IPS-18c (cell line): ENCODE results near the gene LPP.

ENCODE experiments used
- H3K4me3 ChIP-seq: 2 replicates; pipeline ENCODE4 v1.7.0; 2013; ENCODE audit warnings: low read depth, mild to moderate bottlenecking, low read length, moderate library complexity; ENCODE audit not compliant: insufficient read depth
- H3K9me3 ChIP-seq: one replicate; pipeline ENCODE4 v1.6.1; 2013; ENCODE audit warnings: mild to moderate bottlenecking, low read length, moderate library complexity; ENCODE audit not compliant: control insufficient read depth, insufficient read depth

The LPP gene

DNA sequence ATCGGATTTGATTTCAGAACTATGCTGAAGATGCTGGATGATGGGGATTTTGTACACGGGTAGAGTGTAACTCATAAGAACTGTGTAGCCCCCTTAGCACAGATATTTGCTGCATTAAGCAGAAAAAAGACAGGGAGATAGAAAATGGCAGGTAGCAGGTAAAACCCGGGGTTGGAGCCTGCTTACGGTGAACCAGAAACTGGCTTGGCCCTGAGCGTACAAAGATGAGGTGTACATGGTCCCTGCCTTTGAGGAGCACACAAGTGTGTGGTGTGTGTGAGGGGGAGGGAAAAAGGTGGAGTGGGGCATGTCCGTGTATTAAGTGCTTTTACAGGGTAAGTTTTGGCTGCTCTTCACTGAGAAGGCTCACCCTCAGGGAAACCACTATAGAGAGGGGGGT, 3.5 kb downstream of the LPP start:
- H3K4me3 ChIP-seq = no peak overlapping the region
- H3K9me3 ChIP-seq = no peaks in the 10 kb centered on the region

DNA sequence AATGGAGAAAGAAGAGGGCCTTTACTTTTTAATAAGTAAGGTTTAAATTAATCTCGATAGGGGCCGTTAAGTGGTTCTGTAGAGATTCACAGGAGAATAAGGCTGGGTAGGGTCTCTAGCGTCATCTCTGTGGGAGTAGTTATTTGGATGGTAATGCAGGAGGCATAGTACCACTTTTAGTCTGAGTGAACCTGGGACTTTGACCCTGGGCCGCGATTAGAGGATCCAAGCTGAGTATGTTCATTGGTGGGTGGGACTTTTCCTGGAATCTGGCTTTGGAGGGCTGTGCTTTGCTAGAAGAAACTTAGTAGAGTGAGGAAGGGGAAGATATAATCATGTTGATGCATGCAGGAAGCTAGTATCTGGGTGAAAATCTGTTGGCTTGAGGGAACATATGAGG, 4.0 kb downstream of the LPP start:
- Histone ChIP-seq H3K9me3 (no peaks in the 10 kb centered on the region), H3K4me3 (no peak overlapping the region)

DNA sequence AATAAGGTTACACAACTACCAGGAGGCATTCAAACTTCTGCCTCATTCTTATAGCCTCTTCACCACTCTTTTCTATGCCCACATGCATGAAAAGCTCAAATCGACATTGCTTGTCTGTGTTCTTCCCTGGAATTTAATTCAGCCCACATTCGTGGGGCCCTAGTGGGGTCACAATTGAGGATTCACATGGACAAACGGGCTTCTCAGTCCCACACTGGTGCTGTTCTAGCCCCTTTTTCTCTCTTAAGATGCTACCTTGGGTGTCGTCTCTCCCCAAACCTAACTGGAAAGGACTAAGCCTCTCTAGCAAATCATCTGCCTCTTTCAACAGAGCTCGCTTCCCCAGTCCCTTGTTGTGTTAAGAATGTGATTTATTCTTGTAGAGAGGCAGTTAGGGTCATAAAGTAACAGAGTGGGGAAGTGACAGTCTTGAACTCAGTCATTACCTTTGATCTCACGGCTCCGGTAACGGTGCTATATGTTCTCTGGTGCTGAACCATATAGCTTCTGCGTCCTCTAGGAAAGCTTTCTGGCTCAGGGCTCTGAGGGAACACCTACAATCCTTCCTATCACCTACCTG, 4.9 kb downstream of the LPP start:
- no peak overlapping the region for H3K4me3 ChIP-seq
- H3K9me3 ChIP-seq = no peaks in the 10 kb centered on the region

DNA sequence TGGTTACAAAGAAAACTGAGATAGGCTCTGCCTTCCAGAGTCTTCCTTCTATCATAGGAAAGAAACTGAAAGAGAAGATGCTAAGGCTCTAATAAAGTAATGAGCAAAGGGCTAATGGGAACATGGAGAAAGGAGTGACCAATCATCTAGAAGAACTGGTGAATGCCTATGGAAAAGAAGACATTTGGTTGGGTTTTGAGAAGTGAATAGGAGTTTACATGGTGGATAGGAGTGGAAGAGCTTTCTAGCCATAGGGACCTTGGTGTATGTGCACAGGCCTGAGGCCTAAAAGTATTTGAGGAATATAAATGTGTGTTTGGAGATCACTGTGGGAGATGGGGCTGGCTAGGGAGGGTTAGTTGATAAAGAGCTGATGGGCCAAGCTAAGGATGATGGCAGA, 6.8 kb downstream of the LPP start:
- Histone ChIP-seq H3K9me3 (no peaks in the 10 kb centered on the region), H3K4me3 (no peak overlapping the region)

DNA sequence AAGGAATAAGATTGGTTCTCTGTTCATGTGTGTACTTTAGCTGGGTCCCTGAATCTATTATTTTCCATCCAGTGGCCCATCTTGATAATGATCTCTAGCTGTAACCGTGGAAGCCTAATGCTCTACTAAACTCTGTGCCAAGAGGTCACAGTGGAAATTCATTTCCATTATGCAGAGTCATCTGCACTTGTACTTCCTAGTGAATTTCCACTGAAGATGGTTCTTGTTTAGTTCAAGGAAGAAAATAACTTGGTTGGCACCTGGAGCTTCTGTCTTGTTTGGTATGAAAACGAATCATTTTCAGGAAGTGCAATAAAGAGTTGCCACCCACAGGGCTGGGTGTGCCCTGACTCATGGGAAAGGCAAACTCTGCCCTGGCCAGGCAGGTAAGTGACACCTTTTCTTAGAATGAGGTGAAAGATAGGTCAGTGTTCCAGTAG, 10.3 kb downstream of the LPP start:
- no peak overlapping the region for H3K4me3 ChIP-seq
- no peaks in the 10 kb centered on the region for H3K9me3 ChIP-seq

DNA sequence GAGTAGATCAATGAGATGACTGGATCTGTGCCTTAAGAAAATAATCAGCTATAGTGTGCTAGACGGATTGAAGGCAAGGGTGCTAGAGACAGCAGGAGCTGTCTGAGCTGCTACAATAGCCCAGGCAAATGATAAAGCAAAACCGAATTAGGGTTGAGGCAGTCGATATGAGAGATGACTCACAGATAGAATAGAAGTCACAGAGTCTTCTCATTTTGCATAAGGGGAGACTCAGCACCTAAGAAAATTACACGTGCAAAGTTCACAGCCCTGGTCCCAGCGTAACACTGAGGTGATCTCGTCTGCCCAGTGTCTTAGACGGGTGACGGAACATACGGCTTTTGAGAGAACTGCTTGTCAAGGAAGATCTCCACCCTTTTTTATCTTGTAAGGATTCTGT, 11.6 kb downstream of the LPP start:
- Histone ChIP-seq H3K4me3 (no peak overlapping the region), H3K9me3 (no peaks in the 10 kb centered on the region)

GRCh38 chr3:188166441-188166840, 12.5 kb downstream of the LPP start:
- H3K9me3 ChIP-seq = no peaks in the 10 kb centered on the region
- no peak overlapping the region for H3K4me3 ChIP-seq

DNA sequence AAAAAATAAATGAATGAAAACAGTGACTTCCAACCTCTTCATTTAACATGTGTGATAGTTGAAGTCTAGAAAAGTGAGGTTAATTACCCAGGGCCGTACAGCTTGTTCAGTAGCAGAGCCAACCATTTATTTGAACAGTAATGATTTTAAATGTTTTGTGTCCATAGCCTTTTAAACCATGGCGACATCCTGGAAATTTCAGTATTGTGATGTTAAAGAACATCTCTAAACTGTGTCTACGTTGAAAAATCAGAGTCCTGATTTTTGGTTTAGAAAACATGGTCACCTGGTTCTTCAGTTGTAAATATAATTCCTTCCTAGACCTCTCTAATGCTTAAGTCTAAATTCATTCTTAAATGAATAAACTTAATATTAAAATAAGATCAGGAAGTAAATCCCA, 14.2 kb downstream of the LPP start:
- Histone ChIP-seq H3K4me3 (no peak overlapping the region), H3K9me3 (no peaks in the 10 kb centered on the region)

- Histone ChIP-seq H3K9me3 (no peaks in the 10 kb centered on the region), H3K4me3 (no peak overlapping the region)
Observed at GRCh38 chr3:188168648-188169047, 14.7 kb downstream of the LPP start.

GRCh38 chr3:188169830-188170455, 16.0 kb downstream of the LPP start:
- Histone ChIP-seq H3K4me3 (no peak overlapping the region), H3K9me3 (no peaks in the 10 kb centered on the region)

DNA sequence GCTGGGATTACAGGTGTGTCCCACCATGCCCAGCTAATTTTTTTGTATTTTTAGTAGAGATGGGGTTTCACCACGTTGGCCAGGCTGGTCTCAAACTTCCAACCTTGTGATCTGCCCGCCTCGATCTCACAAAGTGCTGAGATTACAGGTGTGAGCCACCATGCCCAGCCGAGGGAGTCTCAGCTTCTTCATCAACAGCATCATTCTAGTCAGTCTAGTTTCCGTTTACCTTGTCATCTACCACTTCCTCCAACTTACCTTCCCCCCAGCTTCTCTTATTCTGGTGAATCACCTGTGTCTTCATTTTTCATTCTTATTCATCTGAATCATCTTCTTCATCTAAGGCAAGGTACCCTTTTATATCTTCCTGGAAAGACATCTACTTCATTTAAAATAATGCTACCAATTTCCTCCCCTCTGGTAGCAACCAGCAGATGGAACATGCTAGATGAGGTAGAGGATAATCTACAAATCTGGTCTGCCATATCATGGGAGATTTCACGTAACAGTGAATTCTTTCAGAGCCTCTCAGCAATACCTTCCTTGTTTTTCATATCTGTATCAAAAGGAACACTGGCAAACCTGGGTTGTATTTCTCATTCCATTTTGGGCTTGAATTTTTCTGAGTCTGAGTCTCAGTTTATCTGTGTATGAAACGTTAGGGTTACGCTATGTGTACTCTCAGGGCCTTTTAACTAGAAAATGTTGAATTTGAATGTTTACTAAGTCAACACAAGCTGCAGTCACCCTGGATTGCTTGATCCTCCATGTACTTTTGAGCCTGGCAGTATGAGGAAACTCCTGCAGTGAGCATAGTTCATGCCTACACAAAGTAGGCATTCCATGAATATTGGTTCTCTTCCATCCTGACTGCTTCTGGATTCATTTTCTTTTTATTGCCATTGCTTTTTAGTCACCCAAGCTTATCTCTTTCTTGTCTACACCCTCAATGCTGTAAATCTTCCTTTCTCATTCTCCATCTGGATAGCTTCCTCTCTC, 16.8 kb downstream of the LPP start:
- Histone ChIP-seq H3K9me3 (no peaks in the 10 kb centered on the region), H3K4me3 (no peak overlapping the region)

DNA sequence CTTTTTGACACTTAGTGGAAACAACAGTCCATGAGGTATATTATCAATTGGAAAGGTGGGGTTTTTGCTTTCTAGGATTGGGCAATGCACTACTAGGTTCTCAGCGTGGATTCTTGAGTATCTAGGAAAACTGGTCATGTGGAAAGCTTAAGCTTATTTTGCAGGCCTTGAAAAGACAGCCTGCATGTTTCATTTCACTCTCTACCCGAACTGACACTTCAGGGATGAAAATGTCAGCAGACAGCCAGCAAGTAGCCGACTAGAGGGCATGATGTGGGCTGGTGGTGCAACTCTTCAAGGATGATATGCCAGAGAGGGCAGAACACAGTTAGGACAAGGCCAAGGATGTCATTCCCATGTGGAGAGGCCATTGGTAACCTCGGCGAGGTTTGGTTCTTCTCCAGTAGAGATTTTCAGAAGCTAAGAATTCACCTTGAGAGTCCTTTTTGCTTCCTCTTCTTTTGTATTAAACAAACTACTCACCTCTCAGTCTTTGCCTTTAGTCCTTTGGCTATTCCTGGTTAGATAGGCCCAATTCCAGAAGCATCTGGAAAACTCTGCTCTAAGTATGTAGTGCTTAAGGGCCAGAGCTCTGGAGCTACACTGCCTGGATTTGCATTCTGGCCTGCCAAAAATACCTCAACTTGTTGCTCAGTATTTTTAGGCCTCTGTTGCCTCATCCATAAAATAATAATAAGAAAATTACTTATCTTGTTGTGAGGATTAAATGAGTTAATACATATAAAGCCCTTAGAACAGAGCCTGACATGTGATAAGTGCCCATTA, 17.9 kb downstream of the LPP start:
- H3K9me3 ChIP-seq = peaks cover under 1% of the 10 kb centered on the region
- H3K4me3 ChIP-seq = no peak overlapping the region

DNA sequence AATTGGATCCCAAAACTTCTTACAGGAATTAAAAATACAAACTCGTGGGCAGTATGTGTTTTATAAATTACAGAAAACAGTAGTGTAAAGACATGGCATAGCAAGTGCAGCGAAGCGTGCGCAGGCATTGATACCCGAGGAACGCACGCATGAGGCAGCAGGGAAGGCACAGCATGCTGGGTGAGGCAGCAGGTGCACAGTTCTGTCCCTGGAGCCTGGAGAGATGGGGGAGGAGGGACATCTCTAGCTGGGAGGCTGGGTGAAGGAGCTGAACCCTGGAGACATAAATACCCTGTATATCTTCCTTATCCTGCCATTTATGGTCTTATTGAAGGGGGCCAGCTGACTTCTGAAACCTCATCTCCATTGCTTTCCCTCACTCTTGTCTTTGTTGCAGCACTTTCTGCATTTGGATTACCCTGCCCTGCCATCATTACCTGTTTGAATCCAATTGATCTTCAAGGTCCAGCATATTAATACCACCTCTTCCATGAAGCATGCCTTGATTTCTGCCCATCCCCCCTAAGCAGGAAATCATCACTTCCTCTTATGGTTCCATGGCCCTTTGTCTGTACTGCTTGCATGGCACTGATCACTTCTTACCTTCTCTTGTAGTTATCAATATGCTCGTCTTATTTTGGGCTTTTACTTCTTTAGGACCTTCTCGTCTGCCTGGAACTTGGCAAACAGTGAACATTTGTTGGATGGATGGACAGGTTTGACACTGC, 20.5 kb downstream of the LPP start:
- H3K4me3 ChIP-seq = no peak overlapping the region

DNA sequence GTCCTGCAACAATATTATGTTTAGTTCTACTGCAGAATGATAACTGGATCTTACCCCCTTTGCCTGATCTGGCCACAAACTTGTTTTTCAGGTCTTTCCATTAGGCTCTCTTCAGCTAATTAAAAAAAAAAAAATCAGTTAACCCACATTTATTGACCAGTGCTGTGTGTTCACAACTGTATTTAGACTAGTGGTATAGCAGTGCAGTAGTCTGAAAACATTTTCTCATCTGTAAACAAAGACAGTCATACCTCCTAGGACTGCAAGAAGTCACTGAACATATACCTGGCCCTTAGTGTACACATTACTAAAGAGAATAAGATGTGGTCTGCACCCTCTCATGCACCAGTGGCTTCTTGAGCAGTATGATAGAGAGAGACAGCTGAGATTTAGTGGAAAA, 22.5 kb downstream of the LPP start:
- Histone ChIP-seq H3K4me3 (no peak overlapping the region), H3K9me3 (peaks cover 2% of the 10 kb centered on the region)

More for the DNA sequence above, 20.5 kb downstream of the LPP start:
- peaks cover 2% of the 10 kb centered on the region for H3K9me3 ChIP-seq

DNA sequence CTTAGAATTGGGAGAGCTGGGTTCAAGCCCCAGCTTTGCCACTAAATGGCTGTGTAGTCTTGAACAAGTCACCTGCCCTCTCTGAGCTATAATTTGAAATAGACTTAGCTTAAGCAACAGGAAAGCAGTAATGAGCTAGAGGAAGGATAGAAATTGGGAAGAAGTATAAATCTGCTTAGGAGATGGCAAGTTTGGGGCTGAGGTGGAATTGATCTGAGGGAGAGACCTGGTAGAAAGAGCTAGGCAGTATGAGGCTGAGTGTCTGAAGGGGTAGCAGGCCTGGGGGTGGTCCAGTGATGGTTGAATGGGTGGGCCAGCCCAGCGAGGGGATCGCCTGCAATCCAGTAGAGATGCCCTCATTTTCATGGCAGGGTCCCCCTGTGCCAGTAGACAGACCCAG, 22.9 kb downstream of the LPP start:
- no peak overlapping the region for H3K4me3 ChIP-seq
- H3K9me3 ChIP-seq = peaks cover 2% of the 10 kb centered on the region

DNA sequence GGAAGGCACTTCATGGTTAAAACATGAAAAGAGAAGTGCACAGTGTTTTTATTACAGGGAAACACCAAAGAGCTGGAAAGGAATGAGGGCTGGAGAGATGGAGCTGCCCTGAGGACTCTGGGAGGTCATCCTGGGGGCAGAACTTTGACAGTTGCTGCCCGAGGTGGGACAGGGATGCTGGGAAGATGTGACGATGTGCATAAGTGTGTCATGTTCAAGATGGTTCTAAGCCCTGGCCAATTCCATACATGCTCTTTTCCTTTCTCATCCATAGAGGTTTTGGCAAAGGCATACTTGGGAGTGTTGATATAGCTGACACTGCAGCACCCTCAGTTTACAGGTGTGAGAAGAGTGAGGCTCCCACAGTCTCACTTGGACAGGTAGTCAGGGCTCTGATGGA, 23.8 kb downstream of the LPP start:
- Histone ChIP-seq H3K9me3 (peaks cover 2% of the 10 kb centered on the region), H3K4me3 (no peak overlapping the region)
